CD14-positive monocyte (primary cell): ENCODE measurements around the gene CRISPLD2. TPM values are rescaled to one million over a fixed set of nuclear protein-coding genes. Genes with fewer than 3 reads are reported as not detected.

Source experiments
- DNase-seq, 3 donors: peaks; one replicate each; pipeline ENCODE4 v3.0.0-alpha.2; 2011 to 2022
- H2AFZ ChIP-seq: 2 replicates; pipeline ENCODE4 v1.6.0; 2012; ENCODE audit warnings: mild to moderate bottlenecking, low read depth, low read length, inconsistent platforms; ENCODE audit not compliant: insufficient read depth, poor library complexity, severe bottlenecking
- H3K27ac ChIP-seq, 2 donors: 1 replicate in 1 of 2; 2 replicates in 1 of 2; pipeline ENCODE4 v1.5.1; 2012 to 2013; ENCODE audit warnings: low read length in 2 of 2, control low read depth in 1 of 2, inconsistent platforms in 1 of 2, low read depth in 1 of 2, mild to moderate bottlenecking in 1 of 2
- H3K27me3 ChIP-seq, 2 donors: one replicate each; pipeline versions ENCODE4 v1.6.0 to v1.6.1; 2011 to 2013; ENCODE audit warnings: low read length in 2 of 2; ENCODE audit not compliant: control insufficient read depth in 2 of 2, insufficient read depth in 2 of 2
- H3K36me3 ChIP-seq, 2 donors: replicated peaks in 1 of 2; 1 replicate in 1 of 2; 2 replicates in 1 of 2; pipeline versions ENCODE4 v1.5.1 to v1.6.1; 2012 to 2013; ENCODE audit warnings: low read length in 2 of 2, control low read depth in 1 of 2, inconsistent platforms in 1 of 2, mild to moderate bottlenecking in 1 of 2; ENCODE audit not compliant: insufficient read depth in 2 of 2, control insufficient read depth in 1 of 2
- H3K4me1 ChIP-seq, 2 donors: 1 replicate in 1 of 2; 2 replicates in 1 of 2; pipeline versions ENCODE4 v1.5.1 to v1.6.1; 2012 to 2013; ENCODE audit warnings: low read length in 2 of 2, control low read depth in 1 of 2, inconsistent platforms in 1 of 2, mild to moderate bottlenecking in 1 of 2, moderate library complexity in 1 of 2; ENCODE audit not compliant: insufficient read depth in 2 of 2, control insufficient read depth in 1 of 2
- H3K4me2 ChIP-seq: replicated peaks from 2 replicates; pipeline ENCODE3; 2012; ENCODE audit warnings: low read length, moderate library complexity, mild to moderate bottlenecking; ENCODE audit not compliant: poor library complexity, severe bottlenecking; ENCODE audit errors: extremely low read depth
- H3K4me3 ChIP-seq, 3 experiments: fragments of 200-600 bp in 1 of 3; sonication (generic) in 1 of 3; replicated peaks in 1 of 3; 1 replicate in 2 of 3; 2 replicates in 1 of 3; pipeline ENCODE4 v1.5.1; 2011 to 2013; ENCODE audit warnings: low read length in 3 of 3, mild to moderate bottlenecking in 3 of 3, control low read depth in 2 of 3, low read depth in 2 of 3, inconsistent platforms in 1 of 3, moderate library complexity in 1 of 3
- H3K79me2 ChIP-seq: 2 replicates; pipeline ENCODE4 v1.6.0; 2012; ENCODE audit warnings: mild to moderate bottlenecking, control low read depth, inconsistent platforms, low read length, moderate library complexity; ENCODE audit not compliant: insufficient read depth
- H3K9ac ChIP-seq: 2 replicates; pipeline ENCODE4 v1.6.0; 2017; ENCODE audit warnings: low read length, mild to moderate bottlenecking; ENCODE audit not compliant: insufficient read depth, poor library complexity, severe bottlenecking
- H3K9me3 ChIP-seq, 2 donors: replicated peaks in 1 of 2; 1 replicate in 1 of 2; 2 replicates in 1 of 2; pipeline versions ENCODE4 v1.5.1 to v1.6.1; 2012 to 2013; ENCODE audit warnings: low read length in 2 of 2, control low read depth in 1 of 2; ENCODE audit not compliant: control insufficient read depth in 1 of 2, insufficient read depth in 1 of 2
- H4K20me1 ChIP-seq: 2 replicates; pipeline ENCODE4 v1.6.0; 2012; ENCODE audit warnings: mild to moderate bottlenecking, low read length, control low read depth, moderate library complexity; ENCODE audit not compliant: insufficient read depth
- H3K27ac Mint-ChIP-seq, 7 donors: one replicate each; pipeline ENCODE4 v1.8.0; 2020; ENCODE audit warnings: mild to moderate bottlenecking in 7 of 7, mixed read lengths in 7 of 7, moderate library complexity in 6 of 7, inconsistent platforms in 2 of 7
- H3K27me3 Mint-ChIP-seq, 3 donors: one replicate each; pipeline ENCODE4 v1.8.0; 2021 to 2022; ENCODE audit warnings: low read depth in 3 of 3, mild to moderate bottlenecking in 3 of 3, mixed read lengths in 3 of 3, moderate library complexity in 3 of 3, inconsistent platforms in 1 of 3
- H3K36me3 Mint-ChIP-seq, 2 donors: one replicate each; pipeline ENCODE4 v1.8.0; 2020; ENCODE audit warnings: mixed read lengths in 2 of 2, inconsistent platforms in 1 of 2, mild to moderate bottlenecking in 1 of 2
- H3K4me1 Mint-ChIP-seq: one replicate; pipeline ENCODE4 v1.8.0; 2020; ENCODE audit warnings: mild to moderate bottlenecking, mixed read lengths
- H3K4me3 Mint-ChIP-seq, 2 donors: one replicate each; pipeline ENCODE4 v1.8.0; 2020; ENCODE audit warnings: mild to moderate bottlenecking in 2 of 2, mixed read lengths in 2 of 2, moderate library complexity in 1 of 2
- H3K9me3 Mint-ChIP-seq, 7 donors: one replicate each; pipeline ENCODE4 v1.8.0; 2020 to 2022; ENCODE audit warnings: mixed read lengths in 7 of 7, mild to moderate bottlenecking in 6 of 7, moderate library complexity in 6 of 7, inconsistent platforms in 2 of 7
- WGBS: methylation state at CpG from one replicate; pipeline ENCODE4 v1.1.5; 2013; ENCODE audit warnings: missing lambda C conversion rate; ENCODE audit not compliant: insufficient coverage; 5-methylcytosine and 5-hydroxymethylcytosine counted together
- intact Hi-C, 2 donors: fragments of 100-400 bp; cut with micrococcal nuclease; formaldehyde crosslinking; loops; one replicate each; pipeline versions ENCODE4 v1.15.0 to v1.15.1; 2023
- polyA plus RNA-seq, 3 donors: library from polyadenylated mRNA; depleted of rRNA in 1 of 3; unstranded in 2 of 3; stranded (reverse) in 1 of 3; fragments of 300-500 nt in 2 of 3; fragments of >200 nt in 1 of 3; fragmentation: Illumina TruSeq in 2 of 3; gene quantifications; 1 replicate in 2 of 3; 2 replicates in 1 of 3; pipeline ENCODE4 v1.2.3, GENCODE V29; 2012 to 2021
- TF ChIP-seq, protein P1 (sequence below): fragments of 200-600 bp; IDR thresholded peaks from one replicate; pipeline ENCODE4 v1.8.0; 2022; ENCODE audit warnings: antibody characterized with exemption, mild to moderate bottlenecking

CRISPLD2 gene
- polyA plus RNA-seq, 3 donors, result 40.7 to 90.4 (median 69.0) TPM

DNA sequence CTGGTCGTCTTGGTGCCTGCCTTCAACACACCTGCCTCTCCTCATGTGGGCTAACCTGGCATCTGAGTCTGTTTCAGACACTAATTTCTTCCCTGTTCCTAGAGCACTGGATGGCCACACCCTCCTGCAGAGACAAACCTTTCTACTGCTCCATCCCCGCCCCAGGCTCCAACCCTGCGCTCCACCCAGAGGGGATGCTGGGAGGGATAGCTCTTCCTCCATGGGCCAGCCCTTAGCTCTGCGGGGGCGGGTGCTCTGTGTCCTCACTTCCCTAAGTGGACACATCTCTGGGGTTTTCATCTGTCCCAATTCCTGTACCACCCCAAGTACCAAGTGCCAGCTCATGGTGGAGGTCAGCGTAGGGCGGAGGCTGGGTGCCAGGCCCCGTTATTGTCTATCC, 11.0 kb upstream of the CRISPLD2 start:
- TF ChIP-seq, protein P1, sequence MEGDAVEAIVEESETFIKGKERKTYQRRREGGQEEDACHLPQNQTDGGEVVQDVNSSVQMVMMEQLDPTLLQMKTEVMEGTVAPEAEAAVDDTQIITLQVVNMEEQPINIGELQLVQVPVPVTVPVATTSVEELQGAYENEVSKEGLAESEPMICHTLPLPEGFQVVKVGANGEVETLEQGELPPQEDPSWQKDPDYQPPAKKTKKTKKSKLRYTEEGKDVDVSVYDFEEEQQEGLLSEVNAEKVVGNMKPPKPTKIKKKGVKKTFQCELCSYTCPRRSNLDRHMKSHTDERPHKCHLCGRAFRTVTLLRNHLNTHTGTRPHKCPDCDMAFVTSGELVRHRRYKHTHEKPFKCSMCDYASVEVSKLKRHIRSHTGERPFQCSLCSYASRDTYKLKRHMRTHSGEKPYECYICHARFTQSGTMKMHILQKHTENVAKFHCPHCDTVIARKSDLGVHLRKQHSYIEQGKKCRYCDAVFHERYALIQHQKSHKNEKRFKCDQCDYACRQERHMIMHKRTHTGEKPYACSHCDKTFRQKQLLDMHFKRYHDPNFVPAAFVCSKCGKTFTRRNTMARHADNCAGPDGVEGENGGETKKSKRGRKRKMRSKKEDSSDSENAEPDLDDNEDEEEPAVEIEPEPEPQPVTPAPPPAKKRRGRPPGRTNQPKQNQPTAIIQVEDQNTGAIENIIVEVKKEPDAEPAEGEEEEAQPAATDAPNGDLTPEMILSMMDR, result no peak
- Histone ChIP-seq H3K4me2 (peak overlapping the region; percentile 6), H3K36me3 (no peaks in the 10 kb centered on the region), H3K27me3 (no peaks in the 10 kb centered on the region), H3K79me2 (no peaks in the 10 kb centered on the region), H3K4me3 (peak overlapping the region in 1 of 3 experiments; percentile 32), H3K27ac (peak overlapping the region; percentile 30 to 69), H3K9me3 (peaks cover 0 to 4% of the 10 kb centered on the region in 2 donors), H4K20me1 (no peaks in the 10 kb centered on the region), H3K9ac (no peak overlapping the region), H3K4me1 (peaks cover 73 to 76% of the 10 kb centered on the region in 2 donors), H2AFZ (no peak overlapping the region)
- WGBS, result 28% methylated on average over 4 of the region's 8 CpGs
- peaks cover 76% of the 10 kb centered on the region for H3K4me1 Mint-ChIP-seq
- intact Hi-C loops, result no loop called here
- DNase-seq, result peak; percentile 62 to 83 (median 78)
- H3K4me3 Mint-ChIP-seq, result peak overlapping the region in 1 of 2 donors; percentile 51
- peak overlapping the region; percentile 80 to 98 (median 84) for H3K27ac Mint-ChIP-seq
- H3K9me3 Mint-ChIP-seq, result peaks cover 0 to 4% (median 2%) of the 10 kb centered on the region in 7 donors
- peaks cover 0 to 3% of the 10 kb centered on the region in 2 donors for H3K36me3 Mint-ChIP-seq
- H3K27me3 Mint-ChIP-seq, result peaks cover 0 to 1% (median 0%) of the 10 kb centered on the region in 3 donors

- TF ChIP-seq, protein P1, result no peak
- peak; percentile 76 to 94 (median 88) for DNase-seq
- Mint-ChIP-seq H3K4me1 (peaks cover 83% of the 10 kb centered on the region), H3K9me3 (peaks cover 0 to 5% (median 3%) of the 10 kb centered on the region in 7 donors), H3K36me3 (peaks cover 0 to 3% of the 10 kb centered on the region in 2 donors), H3K27ac (peak overlapping the region; percentile 80 to 98 (median 90)), H3K27me3 (peaks cover 1 to 2% (median 2%) of the 10 kb centered on the region in 3 donors), H3K4me3 (peak overlapping the region; percentile 50 to 84)
- Histone ChIP-seq H3K4me3 (peak overlapping the region in 1 of 3 experiments; percentile 49), H3K9me3 (peaks cover 0 to 5% of the 10 kb centered on the region in 2 donors), H3K27ac (peak overlapping the region; percentile 68 to 83), H3K27me3 (no peaks in the 10 kb centered on the region), H3K36me3 (no peaks in the 10 kb centered on the region), H2AFZ (peak overlapping the region; percentile 24), H3K9ac (no peak overlapping the region), H3K4me2 (peak overlapping the region; percentile 33), H4K20me1 (no peaks in the 10 kb centered on the region), H3K4me1 (peaks cover 71 to 77% of the 10 kb centered on the region in 2 donors), H3K79me2 (no peaks in the 10 kb centered on the region)
- 36% methylated on average over 11 of the region's 17 CpGs for WGBS
- intact Hi-C loops, result no loop called here
Observed at GRCh38 chr16:84810518-84811273, 9.1 kb upstream of the CRISPLD2 start.
